Measurements from ENCODE around the gene ZNF681.

GRCh38 chr19:23799321-23799720 lies 40.6 kb upstream of the ZNF681 start:
- TF ChIP-seq CTCF (IDR thresholded peaks at IDR 0.05) (no peak), POLR2A (IDR thresholded peaks at IDR 0.05) (no peak)

All from uterus (tissue), 2 donors.